DMS153 treated with DMSO at 0.1 percent for 48 hours (cell line): ENCODE measurements around the gene ADAT3.

ENCODE experiments used
- DNase-seq: peaks from one replicate; lab custom pipeline; 2025; ENCODE audit not compliant: unreplicated experiment; lab: John Stamatoyannopoulos, UW

Gene ADAT3

GRCh38 chr19:1956122-1956494, 50.9 kb downstream of the ADAT3 start:
- DNase-seq = no peak

DNA sequence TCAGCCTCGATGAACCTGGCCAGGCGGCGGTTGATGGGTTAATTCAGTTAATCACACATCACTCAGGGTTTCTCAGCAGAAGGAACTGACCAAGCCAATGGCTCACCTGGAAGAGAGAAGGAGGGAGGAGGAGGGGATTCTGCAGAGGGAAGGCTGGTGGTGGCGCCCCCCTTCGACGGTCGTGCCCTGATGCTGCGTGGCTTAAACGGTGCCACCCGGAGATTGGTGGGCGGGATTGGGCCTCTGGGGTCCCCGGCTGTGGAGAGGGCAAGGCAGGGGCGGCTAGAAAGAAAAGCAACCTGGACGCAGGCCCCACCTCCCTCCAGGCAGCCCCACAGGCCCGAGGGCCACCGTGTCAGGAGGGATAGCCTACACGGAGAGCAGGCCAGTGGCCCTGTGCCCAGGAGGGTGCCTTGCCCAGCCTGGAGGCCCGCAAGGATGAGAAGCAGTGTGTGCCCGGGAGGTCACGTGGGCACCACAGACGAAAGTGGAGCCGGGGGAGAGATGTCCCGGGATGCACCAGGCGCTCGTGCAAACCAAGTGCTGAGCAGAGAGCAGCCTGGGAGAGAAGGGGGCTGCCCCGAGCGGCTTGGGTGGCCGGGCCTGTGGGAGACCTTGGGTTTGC, 51.8 kb downstream of the ADAT3 start:
- DNase-seq = no peak

- DNase-seq = no peak
Measured at GRCh38 chr19:1957562-1958248, 52.5 kb downstream of the ADAT3 start.

DNA sequence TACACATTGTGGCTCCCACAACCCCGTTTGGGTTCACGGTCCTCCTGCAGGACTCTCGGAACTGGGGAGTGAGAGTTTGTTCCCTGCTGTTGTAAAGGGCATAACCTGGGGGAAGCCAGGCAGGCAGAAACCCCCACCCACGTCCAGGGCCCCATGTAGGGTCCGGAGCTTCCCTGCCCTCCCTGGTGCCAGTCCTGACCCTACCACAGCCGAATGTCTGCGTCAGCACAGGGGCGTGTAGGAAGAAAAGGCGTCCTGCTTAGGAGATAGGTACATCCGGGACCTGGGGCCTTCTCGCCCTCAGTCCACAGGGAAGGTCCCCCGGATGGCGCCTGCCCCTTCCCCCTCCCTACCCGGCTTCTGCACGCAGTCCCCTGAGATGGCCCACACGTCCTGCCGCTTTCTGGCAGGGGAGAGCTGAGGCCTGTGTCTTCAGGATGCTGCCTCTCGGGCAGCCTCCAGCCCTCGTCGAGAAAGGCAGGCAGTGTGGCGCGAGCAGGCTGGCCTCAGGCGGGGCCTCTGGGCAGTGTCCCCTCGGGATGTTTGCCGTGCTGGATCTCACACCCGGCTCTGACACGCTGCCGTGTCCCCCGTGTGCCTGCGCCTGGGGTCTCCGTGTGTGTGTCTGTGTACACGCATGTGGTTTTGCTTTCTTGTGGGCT, 54.9 kb downstream of the ADAT3 start:
- no peak for DNase-seq

DNA sequence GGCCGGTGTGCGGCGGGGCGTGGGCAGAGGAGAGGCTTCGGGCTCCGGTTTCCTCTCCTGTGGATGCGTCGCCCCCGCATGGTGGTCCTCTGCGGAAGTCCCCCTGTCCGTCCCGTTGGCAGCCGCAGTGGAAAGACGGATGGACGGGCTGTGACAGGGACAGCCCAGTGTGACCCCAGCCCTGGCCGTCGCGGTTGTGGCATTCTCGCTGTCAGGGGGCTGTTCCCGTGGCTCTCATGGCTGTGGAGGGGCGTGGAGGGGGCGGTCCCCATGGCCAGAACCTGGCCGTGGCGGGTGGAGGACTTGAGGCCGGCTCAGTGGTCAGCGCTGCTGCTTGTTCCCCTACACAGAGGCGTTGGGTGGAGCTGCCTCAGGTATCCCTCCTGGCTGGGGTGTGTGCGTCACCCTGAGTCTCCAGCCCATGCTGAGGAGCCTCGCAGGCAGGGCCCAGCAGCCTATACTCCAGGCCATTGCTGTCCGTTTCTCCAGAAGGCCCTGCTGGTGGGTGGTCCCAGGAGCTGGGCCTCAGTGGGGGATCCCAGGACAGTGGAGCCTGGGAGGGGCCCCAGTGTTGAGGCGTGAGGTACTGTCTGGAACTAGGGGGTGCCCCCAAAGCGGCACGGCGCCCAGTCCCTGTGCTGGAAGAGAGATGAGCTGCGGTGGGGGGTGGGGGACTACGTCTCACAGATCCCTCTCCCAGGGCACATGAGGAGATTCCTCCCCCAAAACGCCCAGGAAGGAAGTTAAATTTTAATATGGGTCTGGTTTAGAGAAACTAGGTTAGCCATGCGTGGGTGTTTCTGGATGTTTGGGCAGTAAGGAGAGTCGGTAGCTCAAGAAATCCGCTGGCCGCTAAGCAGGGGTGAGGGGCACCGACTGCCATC, 56.0 kb downstream of the ADAT3 start:
- no peak for DNase-seq

DNA sequence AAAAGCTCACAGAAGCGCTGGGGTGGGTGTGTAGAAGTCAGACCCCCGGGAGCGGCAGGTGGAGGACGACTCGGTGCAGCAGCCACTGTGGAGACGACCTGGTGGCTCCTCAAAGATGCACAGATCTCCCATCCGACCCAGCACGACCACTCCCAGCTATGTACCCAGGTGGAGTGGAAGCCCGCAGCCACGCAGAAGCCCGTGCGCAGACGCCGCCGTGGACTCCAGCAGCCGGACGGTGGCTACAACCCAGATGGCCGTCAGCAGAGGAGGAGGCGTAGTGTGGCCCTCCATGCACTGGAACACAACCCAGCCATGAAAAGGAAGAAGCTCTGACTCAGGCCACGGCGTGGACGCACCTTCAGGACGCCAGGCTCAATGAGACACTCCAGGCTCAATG, 57.5 kb downstream of the ADAT3 start:
- no peak for DNase-seq
